H9 (cell line): ENCODE data around the gene TTLL3. TPM values are rescaled to one million over a fixed set of nuclear protein-coding genes. Genes with fewer than 3 reads are reported as not detected.

Experiments used
- DNase-seq: peaks from one replicate; pipeline ENCODE4 v3.0.0-alpha.2; 2017
- H2AFZ ChIP-seq: one replicate; pipeline ENCODE4 v1.6.1; 2013; ENCODE audit warnings: mild to moderate bottlenecking, low read length, control low read depth, moderate library complexity
- H2AK5ac ChIP-seq: 2 replicates; pipeline ENCODE4 v1.6.1; 2013; ENCODE audit warnings: low read length, control low read depth, mixed read lengths; ENCODE audit not compliant: insufficient read length
- H2BK120ac ChIP-seq: one replicate; pipeline ENCODE4 v1.6.1; 2013; ENCODE audit warnings: low read depth, mild to moderate bottlenecking, low read length, control low read depth, inconsistent platforms; ENCODE audit not compliant: poor library complexity, severe bottlenecking
- H2BK12ac ChIP-seq: 2 replicates; pipeline ENCODE4 v1.6.1; 2013; ENCODE audit warnings: low read length, control low read depth, mixed read lengths, low read depth; ENCODE audit not compliant: insufficient read length
- H2BK15ac ChIP-seq: 2 replicates; pipeline ENCODE4 v1.6.1; 2013; ENCODE audit warnings: low read depth, low read length, control low read depth
- H2BK20ac ChIP-seq: one replicate; pipeline ENCODE4 v1.6.1; 2013; ENCODE audit warnings: low read depth, mild to moderate bottlenecking, low read length, control low read depth, inconsistent platforms; ENCODE audit not compliant: poor library complexity, severe bottlenecking
- H2BK5ac ChIP-seq: 2 replicates; pipeline ENCODE4 v1.6.1; 2013; ENCODE audit warnings: low read length, control low read depth, mixed read lengths; ENCODE audit not compliant: insufficient read length
- H3K14ac ChIP-seq: 2 replicates; pipeline ENCODE4 v1.6.1; 2013; ENCODE audit warnings: low read length, control low read depth; ENCODE audit not compliant: insufficient read depth
- H3K18ac ChIP-seq: 2 replicates; pipeline ENCODE4 v1.6.1; 2013; ENCODE audit warnings: low read depth, mild to moderate bottlenecking, mixed read lengths, low read length, control low read depth; ENCODE audit not compliant: insufficient read length
- H3K23ac ChIP-seq: 2 replicates; pipeline ENCODE4 v1.6.1; 2013; ENCODE audit warnings: low read length, control low read depth, mixed read lengths, low read depth; ENCODE audit not compliant: insufficient read length
- H3K23me2 ChIP-seq: 2 replicates; pipeline ENCODE4 v1.6.1; 2013; ENCODE audit warnings: low read depth, mild to moderate bottlenecking, mixed read lengths, low read length, control low read depth; ENCODE audit not compliant: insufficient read length, poor library complexity, severe bottlenecking
- H3K27ac ChIP-seq: 2 replicates; pipeline ENCODE4 v1.5.1; 2013; ENCODE audit warnings: low read length, control low read depth, mixed read lengths, low read depth; ENCODE audit not compliant: insufficient read length
- H3K27me3 ChIP-seq: 2 replicates; pipeline ENCODE4 v1.6.1; 2013; ENCODE audit warnings: low read length, control low read depth, inconsistent platforms; ENCODE audit not compliant: insufficient read depth
- H3K4ac ChIP-seq: 2 replicates; pipeline ENCODE4 v1.6.1; 2013; ENCODE audit warnings: low read depth, mild to moderate bottlenecking, control low read depth, inconsistent platforms, low read length, moderate library complexity
- H3K4me1 ChIP-seq: 2 replicates; pipeline ENCODE4 v1.6.1; 2013; ENCODE audit warnings: low read length, control low read depth, inconsistent platforms; ENCODE audit not compliant: insufficient read depth
- H3K4me2 ChIP-seq: 2 replicates; pipeline ENCODE4 v1.6.1; 2013; ENCODE audit warnings: low read length, control low read depth, mixed read lengths; ENCODE audit not compliant: insufficient read length, insufficient read depth
- H3K56ac ChIP-seq: 2 replicates; pipeline ENCODE4 v1.6.1; 2013; ENCODE audit warnings: low read depth, mild to moderate bottlenecking, mixed read lengths, low read length, control low read depth; ENCODE audit not compliant: insufficient read length
- H3K79me1 ChIP-seq: 2 replicates; pipeline ENCODE4 v1.6.1; 2013; ENCODE audit warnings: low read depth, mild to moderate bottlenecking, moderate library complexity, low read length, control low read depth, inconsistent platforms; ENCODE audit not compliant: insufficient read depth, poor library complexity, severe bottlenecking
- H3K79me2 ChIP-seq: 2 replicates; pipeline ENCODE4 v1.6.1; 2013; ENCODE audit warnings: low read length, control low read depth, inconsistent platforms; ENCODE audit not compliant: insufficient read depth
- H3K9ac ChIP-seq: 2 replicates; pipeline ENCODE4 v1.6.1; 2013; ENCODE audit warnings: low read length, control low read depth, mixed read lengths; ENCODE audit not compliant: insufficient read length; ENCODE audit errors: extremely low read depth
- H3K9me3 ChIP-seq: one replicate; pipeline ENCODE4 v1.6.1; 2013; ENCODE audit warnings: low read depth, low read length, inconsistent platforms; ENCODE audit not compliant: control insufficient read depth
- H3T11ph ChIP-seq: one replicate; pipeline ENCODE4 v1.6.1; 2013; ENCODE audit warnings: mild to moderate bottlenecking, low read length, control low read depth, inconsistent platforms
- H4K20me1 ChIP-seq: one replicate; pipeline ENCODE4 v1.6.1; 2013; ENCODE audit not compliant: control insufficient read depth, insufficient read length, insufficient read depth
- H4K5ac ChIP-seq: 2 replicates; pipeline ENCODE4 v1.6.1; 2013; ENCODE audit warnings: low read depth, mild to moderate bottlenecking, mixed read lengths, low read length, control low read depth; ENCODE audit not compliant: insufficient read length
- H4K8ac ChIP-seq: replicated peaks from 2 replicates; pipeline ENCODE4 v1.6.1; 2013; ENCODE audit warnings: low read length, control low read depth, mixed read lengths, low read depth; ENCODE audit not compliant: insufficient read length
- H4K91ac ChIP-seq: 2 replicates; pipeline ENCODE4 v1.6.1; 2013; ENCODE audit warnings: low read depth, mild to moderate bottlenecking, moderate library complexity, mixed read lengths, low read length, control low read depth; ENCODE audit not compliant: insufficient read length
- H3K27ac Mint-ChIP-seq, 3 experiments: 2 replicates in 2 of 3; 3 replicates in 1 of 3; pipeline ENCODE4 v1.8.0; 2020 to 2021; ENCODE audit warnings: mixed read lengths in 3 of 3, mild to moderate bottlenecking in 1 of 3, moderate library complexity in 1 of 3
- H3K27me3 Mint-ChIP-seq: 2 replicates; pipeline ENCODE4 v1.8.0; 2021; ENCODE audit warnings: low read depth, mild to moderate bottlenecking, moderate library complexity, mixed read lengths
- H3K36me3 Mint-ChIP-seq, 3 experiments: 2 replicates in 2 of 3; 3 replicates in 1 of 3; pipeline ENCODE4 v1.8.0; 2020 to 2021; ENCODE audit warnings: low read depth in 3 of 3, mixed read lengths in 3 of 3; ENCODE audit not compliant: insufficient read depth in 1 of 3
- H3K4me1 Mint-ChIP-seq, 2 experiments: 2 replicates each; pipeline ENCODE4 v1.8.0; 2020; ENCODE audit warnings: mixed read lengths in 2 of 2
- H3K4me3 Mint-ChIP-seq, 2 experiments: 2 replicates in 1 of 2; 3 replicates in 1 of 2; pipeline ENCODE4 v1.8.0; 2020 to 2021; ENCODE audit warnings: mild to moderate bottlenecking in 2 of 2, mixed read lengths in 2 of 2, moderate library complexity in 1 of 2
- H3K9me3 Mint-ChIP-seq, 2 experiments: 2 replicates in 1 of 2; 3 replicates in 1 of 2; pipeline ENCODE4 v1.8.0; 2020; ENCODE audit warnings: mild to moderate bottlenecking in 2 of 2, mixed read lengths in 2 of 2, moderate library complexity in 1 of 2
- CTCF ChIP-seq: fragments of 200-600 bp; sonication (generic); conservative IDR thresholded peaks from 3 replicates; pipeline ENCODE4 v1.8.0; 2021; ENCODE audit warnings: antibody characterized with exemption, mild to moderate bottlenecking
- WGBS: extraction: QIAGEN DNeasy Blood & Tissue Kit; methylation state at CpG from one replicate; pipeline ENCODE4 v1.1.7; 2013; ENCODE audit warnings: missing lambda C conversion rate, low lambda C conversion rate, mixed read lengths; ENCODE audit not compliant: insufficient read length; ENCODE audit errors: extremely low coverage; 5-methylcytosine and 5-hydroxymethylcytosine counted together
- total RNA-seq: library from RNA; stranded (reverse); gene quantifications from 2 replicates; pipeline ENCODE4 v1.2.1, GENCODE V29; 2021

TTLL3 gene
- total RNA-seq, 1 experiment from 2014 or later, result 14.4 TPM

- no peak overlapping the region for H2BK120ac ChIP-seq
- Mint-ChIP-seq H3K27ac (no peak overlapping the region), H3K4me1 (peaks cover 20 to 23% of the 10 kb centered on the region in 2 experiments), H3K9me3 (no peaks in the 10 kb centered on the region), H3K4me3 (no peak overlapping the region), H3K36me3 (0 out of 7 replicates have a peak, but pooled peaks cover 0 to 3% (median 0%) of the 10 kb centered on the region in 3 experiments), H3K27me3 (peaks cover 16% of the 10 kb centered on the region)
- H2BK12ac ChIP-seq, result no peak overlapping the region
- no peaks in the 10 kb centered on the region for H4K20me1 ChIP-seq
- H3K23ac ChIP-seq, result no peak overlapping the region
- no peak overlapping the region for H3T11ph ChIP-seq
- no peak overlapping the region for H3K4ac ChIP-seq
- no CpG with 5 or more reads among the region's 9 CpGs for WGBS
- H3K27ac ChIP-seq, result no peak overlapping the region
- H2BK5ac ChIP-seq, result no peak overlapping the region
- no peak for DNase-seq
- no peak overlapping the region for H3K4me2 ChIP-seq
- H3K14ac ChIP-seq, result no peak overlapping the region
- H3K18ac ChIP-seq, result no peak overlapping the region
- no peak for TF ChIP-seq CTCF
- H3K9me3 ChIP-seq, result no peaks in the 10 kb centered on the region
- no peak overlapping the region for H2AK5ac ChIP-seq
- H3K79me2 ChIP-seq, result no peaks in the 10 kb centered on the region
- no peak overlapping the region for H3K9ac ChIP-seq
- H3K27me3 ChIP-seq, result no peaks in the 10 kb centered on the region
- no peak overlapping the region for H4K5ac ChIP-seq
- H3K4me1 ChIP-seq, result no peaks in the 10 kb centered on the region
- no peaks in the 10 kb centered on the region for H3K79me1 ChIP-seq
- peaks cover 7% of the 10 kb centered on the region for H3K23me2 ChIP-seq
- H4K8ac ChIP-seq, result no peak overlapping the region
- no peak overlapping the region for H2BK15ac ChIP-seq
- no peak overlapping the region for H2AFZ ChIP-seq
- no peak overlapping the region for H3K56ac ChIP-seq
- no peak overlapping the region for H4K91ac ChIP-seq
- no peak overlapping the region for H2BK20ac ChIP-seq
Observed at GRCh38 chr3:9812870-9813483, 2.9 kb downstream of the TTLL3 start.
